GM08714 (cell line): Measurements from ENCODE around the gene SMIM43.
"Not testable (repeated sequence)": the region's sequence is repeated elsewhere in the genome, so short reads cannot be mapped to it uniquely, and the experiment has no call there.

ENCODE experiments used
- H3K4me3 ChIP-seq: fragments of 200-500 bp; sonication (Bioruptor generic); 2 replicates; pipeline ENCODE4 v1.5.1; 2014; ENCODE audit warnings: mild to moderate bottlenecking, low read length, inconsistent platforms
- ZNF274 ChIP-seq: IDR thresholded peaks from 2 replicates; pipeline ENCODE4 v1.6.1; 2012; ENCODE audit warnings: mild to moderate bottlenecking, low read depth, low read length

Gene SMIM43

DNA sequence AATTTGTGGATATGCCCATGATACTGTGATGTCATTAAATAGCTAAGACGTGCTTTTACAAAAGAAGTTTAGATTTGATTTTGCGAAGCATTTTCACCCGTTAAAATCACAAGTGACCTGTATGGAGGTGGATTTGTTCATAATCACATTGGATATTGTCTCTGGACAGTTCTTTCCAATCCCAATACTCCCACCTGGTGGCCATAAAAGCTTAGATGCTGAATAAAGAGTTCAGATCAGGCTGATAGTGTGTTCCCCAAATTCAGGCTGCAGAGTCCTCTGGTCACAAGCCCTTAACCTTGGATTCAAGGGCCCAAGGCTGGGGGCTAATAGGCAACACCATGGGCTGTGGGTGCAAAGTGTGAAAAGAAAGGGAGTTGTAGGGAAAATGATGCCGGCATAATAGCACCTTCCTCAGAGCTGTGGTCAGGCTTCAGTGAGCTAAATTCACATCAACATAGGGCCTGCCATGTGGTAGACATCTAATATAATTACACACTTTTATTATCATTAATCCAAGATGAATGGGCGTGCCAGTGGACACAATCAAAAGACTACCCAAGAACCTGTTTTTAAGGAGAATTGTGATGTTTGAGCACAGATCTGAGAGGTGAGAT is 28.1 kb downstream of the SMIM43 start:
- no peak overlapping the region for H3K4me3 ChIP-seq
- TF ChIP-seq ZNF274, result no peak

GRCh38 chr4:121734571-121734970 is 30.4 kb downstream of the SMIM43 start:
- TF ChIP-seq ZNF274, result no peak
- no peak overlapping the region for H3K4me3 ChIP-seq

DNA sequence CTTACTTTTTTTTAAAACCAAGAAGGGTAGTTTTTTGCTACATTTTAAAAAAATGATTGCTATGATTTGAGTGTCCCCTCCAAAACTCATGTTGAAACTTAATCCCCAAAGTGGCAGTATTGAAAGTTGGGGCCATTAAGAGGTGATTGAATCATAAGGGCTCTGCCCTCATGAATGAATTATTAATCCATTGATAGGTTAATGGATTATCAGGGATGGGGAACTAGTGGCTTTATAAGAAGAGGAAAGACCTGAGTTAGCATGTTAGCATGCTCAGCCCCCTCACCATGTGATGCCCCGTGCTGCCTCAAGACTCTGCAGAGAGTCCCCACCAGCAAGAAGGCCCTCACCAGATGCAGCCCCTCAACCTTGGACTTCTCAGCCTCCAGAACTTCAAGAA is 31.0 kb downstream of the SMIM43 start:
- H3K4me3 ChIP-seq, result no peak overlapping the region
- no peak for TF ChIP-seq ZNF274

DNA sequence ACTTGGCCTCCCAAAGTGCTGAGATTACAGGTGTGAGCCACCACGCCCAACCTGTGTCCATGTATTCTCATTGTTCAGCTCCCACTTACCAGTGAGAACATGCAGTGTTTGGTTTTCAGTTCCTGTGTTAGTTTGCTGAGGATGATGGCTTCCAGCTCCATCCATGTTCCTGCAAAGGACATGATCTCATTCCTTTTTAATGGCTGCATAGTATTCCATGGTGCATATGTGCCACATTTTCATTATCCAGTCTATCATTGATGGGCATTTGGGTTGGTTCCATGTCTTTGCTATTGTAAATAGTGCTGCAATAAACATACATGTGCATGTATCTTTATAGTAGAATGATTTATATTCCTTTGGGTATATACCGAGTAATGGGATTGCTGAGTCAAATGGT is 35.2 kb downstream of the SMIM43 start:
- not testable (repeated sequence) for H3K4me3 ChIP-seq

DNA sequence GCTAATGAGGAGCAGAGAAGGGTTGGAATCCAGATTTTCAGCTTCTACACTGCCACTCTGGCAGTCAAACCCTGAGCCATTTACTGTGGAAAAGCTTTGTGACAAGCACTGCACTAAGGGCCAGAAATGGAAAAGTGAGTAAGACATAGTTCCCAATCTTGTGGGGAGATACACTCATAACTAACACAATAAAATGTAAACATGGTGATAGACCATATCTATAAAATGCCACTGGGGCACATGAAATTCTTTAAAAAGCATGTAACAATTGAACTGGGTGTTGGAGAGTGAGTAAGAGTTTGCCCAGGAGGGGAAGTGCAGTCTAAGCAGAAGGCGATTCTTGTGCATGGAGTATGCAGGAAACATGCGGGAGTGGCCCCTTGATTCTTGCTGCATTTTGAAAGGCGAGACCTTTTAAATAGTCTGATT is 36.2 kb downstream of the SMIM43 start:
- no peak overlapping the region for H3K4me3 ChIP-seq
- no peak for TF ChIP-seq ZNF274

DNA sequence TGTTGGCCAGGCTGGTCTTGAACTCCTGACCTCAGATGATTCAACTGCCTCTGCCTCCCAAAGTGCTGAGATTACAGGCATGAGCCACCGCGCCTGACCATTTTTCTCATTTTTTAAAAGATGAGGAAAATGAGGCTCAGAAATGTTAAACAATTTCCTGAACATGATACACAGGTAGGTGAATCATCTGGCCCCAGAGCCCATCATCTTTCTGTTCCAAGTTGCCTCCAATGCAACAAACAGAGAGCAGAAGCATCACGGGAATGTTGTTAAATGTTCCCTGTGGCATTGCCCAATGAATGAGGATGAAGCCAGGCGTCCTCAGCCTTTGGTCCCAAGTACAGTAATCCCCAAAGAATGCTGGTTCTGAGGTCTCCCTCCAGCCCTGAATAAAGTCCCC is 36.9 kb downstream of the SMIM43 start:
- no peak overlapping the region for H3K4me3 ChIP-seq
- no peak for TF ChIP-seq ZNF274

- H3K4me3 ChIP-seq, result no peak overlapping the region
- no peak for TF ChIP-seq ZNF274
Observed at GRCh38 chr4:121726642-121727268, 38.2 kb downstream of the SMIM43 start.

DNA sequence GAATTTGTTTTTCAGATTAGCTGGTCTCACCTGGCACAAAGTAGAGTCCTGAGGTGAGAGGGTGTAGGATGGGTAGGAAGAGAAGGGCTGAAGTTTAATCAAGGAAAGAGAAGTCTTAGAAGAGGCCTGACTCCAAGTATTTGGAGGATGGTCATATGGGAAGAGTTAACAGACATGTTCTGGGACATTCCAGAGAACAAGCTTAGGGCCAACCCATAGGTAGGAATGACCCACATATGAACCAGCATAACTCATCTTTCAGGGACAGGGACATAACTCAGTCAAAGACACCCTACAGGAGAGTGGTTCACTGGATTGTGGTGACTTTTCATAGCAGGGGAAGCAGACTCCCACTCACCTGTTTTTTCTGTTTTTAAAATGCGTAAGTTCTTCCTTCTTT is 40.3 kb downstream of the SMIM43 start:
- TF ChIP-seq ZNF274, result no peak
- H3K4me3 ChIP-seq, result no peak overlapping the region

DNA sequence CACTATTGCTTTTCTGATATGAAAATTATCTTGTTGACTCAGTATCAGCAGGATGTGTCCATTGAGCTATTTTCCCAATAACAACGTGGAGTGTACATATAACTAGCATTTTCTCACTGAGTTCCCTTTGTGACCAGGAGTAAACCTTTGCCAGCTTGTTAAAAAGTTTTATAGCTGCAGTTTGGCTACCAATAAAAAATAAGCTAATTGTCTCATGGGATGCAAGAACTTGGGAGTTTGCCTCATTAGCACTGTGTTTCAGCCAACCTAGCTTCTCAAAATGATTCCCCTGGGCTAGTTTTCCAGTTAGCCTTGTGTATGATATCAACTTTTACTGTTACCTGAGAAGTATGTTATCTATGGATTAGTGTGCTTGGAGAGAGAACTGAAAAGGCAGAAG is 43.3 kb downstream of the SMIM43 start:
- no peak overlapping the region for H3K4me3 ChIP-seq
- no peak for TF ChIP-seq ZNF274

GRCh38 chr4:121720109-121720508 is 44.9 kb downstream of the SMIM43 start:
- H3K4me3 ChIP-seq, result no peak overlapping the region
- TF ChIP-seq ZNF274, result no peak

DNA sequence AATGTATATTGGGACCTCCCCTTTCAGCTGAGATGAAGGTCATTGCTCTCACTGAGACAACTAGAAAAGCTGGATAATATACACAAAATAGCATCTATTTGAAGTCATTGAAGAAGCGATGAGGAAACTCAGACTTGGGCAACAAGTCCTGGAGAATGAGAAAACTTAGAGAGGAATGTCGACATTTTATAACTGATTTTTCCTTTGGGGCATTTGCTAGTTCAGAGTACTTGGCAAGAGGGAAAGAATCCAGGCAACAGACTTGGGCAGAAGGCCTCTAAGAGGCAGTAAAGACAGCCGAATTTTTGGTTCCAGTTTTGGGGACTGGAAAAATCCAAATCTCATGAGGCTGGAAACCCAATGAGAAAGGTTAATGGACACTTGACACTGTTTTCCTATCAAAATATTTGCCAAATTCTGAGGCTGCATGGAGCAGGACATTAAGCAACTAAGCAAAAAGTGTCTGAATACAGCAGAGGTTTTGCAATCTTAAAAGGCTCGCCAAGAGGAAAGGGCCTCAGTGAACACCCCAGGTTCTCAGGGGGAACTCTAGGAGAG is 47.2 kb downstream of the SMIM43 start:
- no peak for TF ChIP-seq ZNF274
- no peak overlapping the region for H3K4me3 ChIP-seq

GRCh38 chr4:121714548-121714947 is 50.4 kb downstream of the SMIM43 start:
- H3K4me3 ChIP-seq, result no peak overlapping the region
- TF ChIP-seq ZNF274, result no peak

GRCh38 chr4:121712783-121713182 is 52.2 kb downstream of the SMIM43 start:
- no peak for TF ChIP-seq ZNF274
- no peak overlapping the region for H3K4me3 ChIP-seq

- TF ChIP-seq ZNF274, result no peak
- no peak overlapping the region for H3K4me3 ChIP-seq
Observed at GRCh38 chr4:121712001-121712651, 52.8 kb downstream of the SMIM43 start.
